Chondrocyte (in vitro differentiated cells): ENCODE data around the gene NBEAL2. TPM values are rescaled to one million over a fixed set of nuclear protein-coding genes. Genes with fewer than 3 reads are reported as not detected.

Experiments used
- DNase-seq: peaks from one replicate; pipeline ENCODE4 v3.0.0; 2021; ENCODE audit warnings: mixed read lengths, low spot score
- H3K27ac Mint-ChIP-seq: one replicate; pipeline ENCODE4 v1.8.0; 2021; ENCODE audit warnings: mild to moderate bottlenecking, moderate library complexity, mixed read lengths; ENCODE audit not compliant: unreplicated experiment
- H3K27me3 Mint-ChIP-seq: 2 replicates; pipeline ENCODE4 v1.8.0; 2021; ENCODE audit warnings: low read depth, mixed read lengths
- H3K36me3 Mint-ChIP-seq: 2 replicates; pipeline ENCODE4 v1.8.0; 2021; ENCODE audit warnings: low read depth, mixed read lengths
- H3K4me1 Mint-ChIP-seq: 2 replicates; pipeline ENCODE4 v1.8.0; 2021; ENCODE audit warnings: low read depth, mild to moderate bottlenecking, mixed read lengths
- H3K4me3 Mint-ChIP-seq: one replicate; pipeline ENCODE4 v1.8.0; 2021; ENCODE audit warnings: mild to moderate bottlenecking, moderate library complexity, mixed read lengths; ENCODE audit not compliant: unreplicated experiment
- H3K9me3 Mint-ChIP-seq: 2 replicates; pipeline ENCODE4 v1.8.0; 2021; ENCODE audit warnings: low read depth, mixed read lengths
- CTCF ChIP-seq: fragments of 200-600 bp; sonication (generic); IDR thresholded peaks from 2 replicates; pipeline ENCODE4 v1.5.0; 2021; ENCODE audit warnings: antibody characterized with exemption, mild to moderate bottlenecking, moderate library complexity
- total RNA-seq: library from RNA; stranded (reverse); gene quantifications from 3 replicates; pipeline ENCODE4 v1.2.1, GENCODE V29; 2021

Gene NBEAL2
- total RNA-seq, 1 donor from 2014 or later: 18.1 TPM

DNA sequence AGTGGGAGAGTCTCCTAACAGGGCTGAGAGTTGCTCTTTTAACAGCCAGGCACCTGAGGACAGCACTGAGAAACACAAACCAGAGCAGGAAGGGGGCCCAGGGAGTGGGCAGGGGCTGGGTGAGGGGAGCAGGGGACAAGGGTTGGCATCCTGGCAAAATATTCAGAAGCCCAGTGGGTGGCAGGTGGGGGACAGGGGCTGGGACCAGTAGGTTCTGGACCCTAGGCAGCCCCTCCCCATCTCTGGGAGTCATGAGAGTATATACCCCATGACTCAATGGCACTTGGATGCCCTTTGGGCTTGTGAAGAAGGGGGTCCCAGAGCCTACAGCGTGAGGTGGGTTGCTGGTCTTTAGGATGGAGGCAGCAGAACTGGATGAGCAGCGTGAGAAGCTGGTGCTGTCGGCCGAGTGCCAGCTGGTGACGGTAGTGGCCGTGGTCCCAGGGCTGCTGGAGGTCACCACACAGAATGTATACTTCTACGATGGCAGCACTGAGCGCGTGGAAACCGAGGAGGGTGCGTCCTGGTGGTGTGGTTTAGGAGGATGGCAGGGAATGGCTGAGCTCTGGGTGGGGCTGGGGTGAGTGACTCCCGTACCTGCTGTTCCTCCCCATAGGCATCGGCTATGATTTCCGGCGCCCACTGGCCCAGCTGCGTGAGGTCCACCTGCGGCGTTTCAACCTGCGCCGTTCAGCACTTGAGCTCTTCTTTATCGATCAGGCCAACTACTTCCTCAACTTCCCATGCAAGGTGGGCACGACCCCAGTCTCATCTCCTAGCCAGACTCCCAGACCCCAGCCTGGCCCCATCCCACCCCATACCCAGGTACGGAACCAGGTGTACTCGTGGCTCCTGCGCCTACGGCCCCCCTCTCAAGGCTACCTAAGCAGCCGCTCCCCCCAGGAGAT, 24.2 kb downstream of the NBEAL2 start:
- no peaks in the 10 kb centered on the region for H3K9me3 Mint-ChIP-seq
- H3K4me3 Mint-ChIP-seq: no peak overlapping the region
- no peak for TF ChIP-seq CTCF
- peak; percentile 85 for DNase-seq
- no peak overlapping the region for H3K27ac Mint-ChIP-seq
- H3K36me3 Mint-ChIP-seq: peaks cover 8% of the 10 kb centered on the region
- H3K4me1 Mint-ChIP-seq: no peaks in the 10 kb centered on the region
- no peaks in the 10 kb centered on the region for H3K27me3 Mint-ChIP-seq

GRCh38 chr3:47004369-47005211, 25.1 kb downstream of the NBEAL2 start:
- DNase-seq: peak; percentile 87

GRCh38 chr3:47005212-47006144, 26.0 kb downstream of the NBEAL2 start:
- Mint-ChIP-seq H3K4me1 (peaks cover 10% of the 10 kb centered on the region), H3K27ac (no peak overlapping the region)

More at GRCh38 chr3:47004369-47005211, 25.1 kb downstream of the NBEAL2 start:
- Mint-ChIP-seq H3K27me3 (no peaks in the 10 kb centered on the region), H3K4me3 (no peak overlapping the region), H3K4me1 (peaks cover 1% of the 10 kb centered on the region), H3K36me3 (peaks cover 8% of the 10 kb centered on the region), H3K9me3 (no peaks in the 10 kb centered on the region), H3K27ac (no peak overlapping the region)
- no peak for TF ChIP-seq CTCF

GRCh38 chr3:47006145-47006651, 26.7 kb downstream of the NBEAL2 start:
- no peak overlapping the region for H3K27ac Mint-ChIP-seq
- DNase-seq: no peak
- no peaks in the 10 kb centered on the region for H3K27me3 Mint-ChIP-seq
- no peak for TF ChIP-seq CTCF
- no peaks in the 10 kb centered on the region for H3K9me3 Mint-ChIP-seq
- peaks cover 12% of the 10 kb centered on the region for H3K4me1 Mint-ChIP-seq
- H3K4me3 Mint-ChIP-seq: no peak overlapping the region
- peaks cover 8% of the 10 kb centered on the region for H3K36me3 Mint-ChIP-seq

More at GRCh38 chr3:47005212-47006144, 26.0 kb downstream of the NBEAL2 start:
- peak; percentile 93 for DNase-seq
- no peaks in the 10 kb centered on the region for H3K9me3 Mint-ChIP-seq
- peaks cover 8% of the 10 kb centered on the region for H3K36me3 Mint-ChIP-seq
- no peak overlapping the region for H3K4me3 Mint-ChIP-seq
- no peaks in the 10 kb centered on the region for H3K27me3 Mint-ChIP-seq
- TF ChIP-seq CTCF: no peak
